IMR-90 (cell line): Measurements from ENCODE around the gene TFAP2B. TPM values are rescaled to one million over a fixed set of nuclear protein-coding genes. Genes with fewer than 3 reads are reported as not detected.

ENCODE experiments used
- ATAC-seq: fragments of 200-7000 bp; cut with Tn5 transposase; 2 replicates; pipeline ENCODE4 v1.9.1; 2020; ENCODE audit warnings: low read depth, mild to moderate bottlenecking, moderate library complexity
- BruUV-seq: library from RNA; stranded (reverse); fragments of 400-500 nt; replicated peaks from 2 replicates; lab custom pipeline; 2021; lab: Mats Ljungman, UMichigan
- CTCF ChIA-PET: fragments of 300-600 bp; formaldehyde crosslinking; extraction: SDS; loops from one replicate; lab custom pipeline; 2021; ENCODE audit warnings: antibody characterized with exemption; lab: Yijun Ruan, JAX
- POLR2A ChIA-PET: fragments of 300-600 bp; sonication (Branson Sonifier 250); formaldehyde crosslinking; loops from one replicate; lab custom pipeline; 2022; ENCODE audit warnings: antibody characterized with exemption; ENCODE audit not compliant: unreplicated experiment; lab: Charles Lee
- DNase-seq: peaks from one replicate; pipeline ENCODE4 v3.0.0; 2013
- H2AFZ ChIP-seq: replicated peaks from 2 replicates; pipeline ENCODE3; 2013; ENCODE audit warnings: low read length, mild to moderate bottlenecking; ENCODE audit not compliant: poor library complexity
- H2AK5ac ChIP-seq: 2 replicates; pipeline ENCODE4 v1.6.1; 2013; ENCODE audit warnings: low read depth, low read length, inconsistent platforms
- H2AK9ac ChIP-seq: replicated peaks from 2 replicates; pipeline ENCODE3; 2013; ENCODE audit warnings: mild to moderate bottlenecking, low read depth, low read length, moderate library complexity; ENCODE audit not compliant: poor library complexity
- H2BK120ac ChIP-seq: 2 replicates; pipeline ENCODE4 v1.6.1; 2013; ENCODE audit warnings: low read depth, low read length, inconsistent platforms
- H2BK15ac ChIP-seq: 3 replicates; pipeline ENCODE4 v1.6.1; 2013; ENCODE audit warnings: low read depth, low read length, inconsistent platforms
- H2BK20ac ChIP-seq: 2 replicates; pipeline ENCODE4 v1.6.1; 2013; ENCODE audit warnings: low read depth, mild to moderate bottlenecking, inconsistent platforms, low read length, moderate library complexity
- H2BK5ac ChIP-seq: 2 replicates; pipeline ENCODE4 v1.6.1; 2013; ENCODE audit warnings: mild to moderate bottlenecking, low read depth, low read length, inconsistent platforms; ENCODE audit not compliant: poor library complexity, severe bottlenecking
- H3K14ac ChIP-seq: replicated peaks from 2 replicates; pipeline ENCODE4 v1.6.1; 2013; ENCODE audit warnings: low read depth, low read length, inconsistent platforms
- H3K18ac ChIP-seq: 2 replicates; pipeline ENCODE4 v1.6.1; 2013; ENCODE audit warnings: low read depth, low read length, control low read depth
- H3K23ac ChIP-seq: 2 replicates; pipeline ENCODE4 v1.6.1; 2013; ENCODE audit warnings: low read depth, low read length, inconsistent platforms
- H3K27ac ChIP-seq: 2 replicates; pipeline ENCODE4 v1.5.1; 2013; ENCODE audit warnings: mild to moderate bottlenecking, control low read depth, low read length; ENCODE audit not compliant: insufficient read depth
- H3K27me3 ChIP-seq: 2 replicates; pipeline ENCODE4 v1.6.1; 2013; ENCODE audit warnings: low read length; ENCODE audit not compliant: control insufficient read depth, insufficient read depth
- H3K36me3 ChIP-seq: 2 replicates; pipeline ENCODE4 v1.6.1; 2013; ENCODE audit warnings: low read length, mixed read lengths; ENCODE audit not compliant: control insufficient read depth, insufficient read depth
- H3K4ac ChIP-seq: 2 replicates; pipeline ENCODE4 v1.6.1; 2013; ENCODE audit warnings: low read depth, low read length, inconsistent platforms
- H3K4me1 ChIP-seq: 2 replicates; pipeline ENCODE4 v1.6.1; 2013; ENCODE audit warnings: low read length, mixed read lengths; ENCODE audit not compliant: control insufficient read depth, insufficient read depth
- H3K4me2 ChIP-seq: 2 replicates; pipeline ENCODE4 v1.6.1; 2013; ENCODE audit warnings: low read depth, mild to moderate bottlenecking, control low read depth, low read length, moderate library complexity
- H3K4me3 ChIP-seq: 2 replicates; pipeline ENCODE4 v1.5.1; 2013; ENCODE audit warnings: low read depth, mild to moderate bottlenecking, control low read depth, low read length, moderate library complexity; ENCODE audit not compliant: insufficient read depth
- H3K56ac ChIP-seq: 2 replicates; pipeline ENCODE4 v1.6.1; 2013; ENCODE audit warnings: low read length, inconsistent platforms; ENCODE audit not compliant: insufficient read depth; ENCODE audit errors: extremely low read depth
- H3K79me1 ChIP-seq, 2 experiments: 2 replicates each; pipeline ENCODE4 v1.6.1; 2013; ENCODE audit warnings: low read length in 2 of 2, inconsistent platforms in 1 of 2, low read depth in 1 of 2
- H3K9ac ChIP-seq: 2 replicates; pipeline ENCODE4 v1.6.1; 2013; ENCODE audit warnings: low read depth, low read length, control low read depth
- H3K9me1 ChIP-seq: 2 replicates; pipeline ENCODE4 v1.6.1; 2013; ENCODE audit warnings: low read length, inconsistent platforms; ENCODE audit not compliant: insufficient read depth
- H3K9me3 ChIP-seq: 2 replicates; pipeline ENCODE4 v1.6.1; 2013; ENCODE audit warnings: low read length; ENCODE audit not compliant: control insufficient read depth, insufficient read depth
- H4K20me1 ChIP-seq: 2 replicates; pipeline ENCODE4 v1.6.1; 2013; ENCODE audit warnings: low read length, inconsistent platforms; ENCODE audit not compliant: insufficient read depth
- H4K5ac ChIP-seq: 2 replicates; pipeline ENCODE4 v1.6.1; 2013; ENCODE audit warnings: mild to moderate bottlenecking, low read depth, low read length, control low read depth
- H4K8ac ChIP-seq, 2 experiments: 2 replicates each; pipeline ENCODE4 v1.6.1; 2013; ENCODE audit warnings: low read depth in 2 of 2, low read length in 2 of 2, control low read depth in 1 of 2, inconsistent platforms in 1 of 2
- H4K91ac ChIP-seq: 2 replicates; pipeline ENCODE4 v1.6.1; 2013; ENCODE audit warnings: low read depth, low read length, inconsistent platforms; ENCODE audit not compliant: insufficient read depth
- CTCF ChIP-seq: conservative IDR thresholded peaks from 2 replicates; pipeline ENCODE4 v1.5.1; 2012; ENCODE audit warnings: mild to moderate bottlenecking, low read depth, low read length, improper control_type of control experiment
- ELK1 ChIP-seq: fragments of 150-350 bp; IDR thresholded peaks from 2 replicates; pipeline ENCODE4 v1.6.1; 2016; ENCODE audit warnings: low read depth, mild to moderate bottlenecking, low read length, moderate library complexity, borderline replicate concordance
- NFE2L2 ChIP-seq: fragments of 150-350 bp; IDR thresholded peaks from 2 replicates; pipeline ENCODE4 v1.6.1; 2016; ENCODE audit warnings: low read depth, mild to moderate bottlenecking, low read length
- POLR2A ChIP-seq: IDR thresholded peaks from 2 replicates; pipeline ENCODE4 v1.6.1; 2012; ENCODE audit warnings: mild to moderate bottlenecking, low read depth, low read length
- USF2 ChIP-seq: fragments of 150-350 bp; IDR thresholded peaks from 2 replicates; pipeline ENCODE4 v1.6.1; 2017; ENCODE audit warnings: mild to moderate bottlenecking, antibody characterized with exemption, low read length, low read depth
- WGBS, 2 experiments: methylation state at CpG; one replicate each; pipeline versions ENCODE4 v1.1.5 to v1.1.7; 2013; ENCODE audit warnings: missing lambda C conversion rate in 2 of 2; ENCODE audit not compliant: insufficient read length in 1 of 2; ENCODE audit errors: extremely low coverage in 2 of 2; 5-methylcytosine and 5-hydroxymethylcytosine counted together
- dilution Hi-C: fragments of 300-500 bp; cut with HindIII; formaldehyde crosslinking; loops from one replicate; pipeline ENCODE4 v1.14.3; 2018; ENCODE audit warnings: low sequenced_read_pairs; ENCODE audit not compliant: unreplicated experiment
- in situ Hi-C: fragments of 300-500 bp; cut with MboI; formaldehyde crosslinking; loops from 3 replicates; pipeline ENCODE4 v1.14.3; 2019; ENCODE audit warnings: low sequenced_read_pairs, inconsistent platforms, mixed read lengths
- intact Hi-C: fragments of 100-400 bp; cut with micrococcal nuclease; formaldehyde crosslinking; loops from 2 replicates; pipeline ENCODE4 v1.10.0; 2022
- polyA plus RNA-seq, 3 experiments: library from polyadenylated mRNA; depleted of rRNA; stranded (reverse); fragments of >200 nt; gene quantifications; 2 replicates each; pipeline ENCODE4 v1.2.3, GENCODE V29; 2012; ENCODE audit warnings: low replicate concordance in 1 of 3
- total RNA-seq: library from RNA; depleted of rRNA; stranded (reverse); fragments of >200 nt; gene quantifications from 2 replicates; pipeline ENCODE4 v1.2.3, GENCODE V29; 2012

Gene TFAP2B
- total and polyA plus RNA-seq, 2 of the 4 experiments (the other 2 are of a cell fraction) = not detected

- Histone ChIP-seq H3K14ac (no peak overlapping the region), H3K4me1 (no peaks in the 10 kb centered on the region), H4K8ac (no peak overlapping the region), H3K9me1 (no peaks in the 10 kb centered on the region), H3K27me3 (peaks cover 33% of the 10 kb centered on the region), H2BK20ac (no peak overlapping the region), H3K36me3 (no peaks in the 10 kb centered on the region), H2BK120ac (no peak overlapping the region), H2AK9ac (no peak overlapping the region), H2AK5ac (no peak overlapping the region), H3K4me3 (no peak overlapping the region), H3K4ac (no peak overlapping the region), H3K27ac (no peak overlapping the region), H3K56ac (no peak overlapping the region), H4K5ac (no peak overlapping the region), H3K23ac (no peak overlapping the region), H2AFZ (no peak overlapping the region), H3K9me3 (no peaks in the 10 kb centered on the region), H2BK5ac (no peak overlapping the region), H3K79me1 (no peaks in the 10 kb centered on the region), H3K18ac (no peak overlapping the region), H4K20me1 (no peaks in the 10 kb centered on the region), H4K91ac (no peak overlapping the region), H3K4me2 (no peak overlapping the region), H3K9ac (no peak overlapping the region), H2BK15ac (no peak overlapping the region)
- no CpG with 5 or more reads among the region's 18 CpGs for WGBS, 2 experiments
- DNase-seq (no peak), ATAC-seq (no peak)
- in situ Hi-C loops (no loop called here), dilution Hi-C loops (no loop called here), intact Hi-C loops (no loop called here)
- ChIA-PET CTCF (no interaction called here), POLR2A (no interaction called here)
- BruUV-seq = no TSS peak
- no peak for TF ChIP-seq USF2
- no peak for TF ChIP-seq CTCF
- TF ChIP-seq ELK1 = no peak
- no peak for TF ChIP-seq POLR2A
- no peak for TF ChIP-seq NFE2L2
Observed at GRCh38 chr6:50840811-50841192, 22.1 kb downstream of the TFAP2B start.
